Activated gamma-delta T cell treated with anti-CD3 and anti-CD28 coated beads, Interleukin-2, amount 50 U/mL, for 16 hours (primary cell): ENCODE data around the gene MYH16.
"Not testable (repeated sequence)": the region's sequence is repeated elsewhere in the genome, so short reads cannot be mapped to it uniquely, and the experiment has no call there.

Experiments
- DNase-seq: peaks from one replicate; pipeline ENCODE4 v3.0.0-alpha.2; 2020; ENCODE audit warnings: low read depth

Gene MYH16

GRCh38 chr7:99258501-99258900, 14.1 kb upstream of the MYH16 start:
- DNase-seq = no peak

GRCh38 chr7:99260395-99260794, 12.2 kb upstream of the MYH16 start:
- no peak for DNase-seq

- no peak for DNase-seq
Observed at GRCh38 chr7:99261646-99262045, 11.0 kb upstream of the MYH16 start.

GRCh38 chr7:99265848-99266480, 6.7 kb upstream of the MYH16 start:
- no peak for DNase-seq

- DNase-seq = no peak
Observed at GRCh38 chr7:99267481-99267840, 5.2 kb upstream of the MYH16 start.

GRCh38 chr7:99267841-99268576, 4.6 kb upstream of the MYH16 start:
- DNase-seq = no peak

- no peak for DNase-seq
Observed at GRCh38 chr7:99268577-99268908, 4.1 kb upstream of the MYH16 start.

GRCh38 chr7:99270702-99271101, 1.9 kb upstream of the MYH16 start:
- DNase-seq = no peak

- not testable (repeated sequence) for DNase-seq
Observed at GRCh38 chr7:99273561-99273960, 922 bp downstream of the MYH16 start.

- not testable (repeated sequence) for DNase-seq
Observed at GRCh38 chr7:99274908-99275307, 2.3 kb downstream of the MYH16 start.

GRCh38 chr7:99275496-99275895, 2.9 kb downstream of the MYH16 start:
- no peak for DNase-seq

- no peak for DNase-seq
Observed at GRCh38 chr7:99278180-99278579, 5.5 kb downstream of the MYH16 start.

- not testable (repeated sequence) for DNase-seq
Observed at GRCh38 chr7:99284165-99284564, 11.5 kb downstream of the MYH16 start.

GRCh38 chr7:99287779-99288534, 15.3 kb downstream of the MYH16 start:
- no peak for DNase-seq

- no peak for DNase-seq
Observed at GRCh38 chr7:99289185-99289584, 16.5 kb downstream of the MYH16 start.

GRCh38 chr7:99290148-99290547, 17.5 kb downstream of the MYH16 start:
- not testable (repeated sequence) for DNase-seq

- DNase-seq = no peak
Observed at GRCh38 chr7:99290980-99291607, 18.5 kb downstream of the MYH16 start.

- no peak for DNase-seq
Observed at GRCh38 chr7:99292127-99292526, 19.5 kb downstream of the MYH16 start.

GRCh38 chr7:99293167-99293566, 20.5 kb downstream of the MYH16 start:
- no peak for DNase-seq

- no peak for DNase-seq
Observed at GRCh38 chr7:99293650-99294049, 21.0 kb downstream of the MYH16 start.

GRCh38 chr7:99296471-99296870, 23.8 kb downstream of the MYH16 start:
- no peak for DNase-seq

GRCh38 chr7:99301496-99301895, 28.9 kb downstream of the MYH16 start:
- no peak for DNase-seq
